Raji (cell line): ENCODE measurements around the gene FGF12.

Experiments
- POLR2A ChIP-seq: IDR thresholded peaks from 2 replicates; pipeline ENCODE4 v1.6.1; 2011; ENCODE audit warnings: low read depth, low read length, control low read depth; ENCODE audit not compliant: insufficient read depth

FGF12 gene

DNA sequence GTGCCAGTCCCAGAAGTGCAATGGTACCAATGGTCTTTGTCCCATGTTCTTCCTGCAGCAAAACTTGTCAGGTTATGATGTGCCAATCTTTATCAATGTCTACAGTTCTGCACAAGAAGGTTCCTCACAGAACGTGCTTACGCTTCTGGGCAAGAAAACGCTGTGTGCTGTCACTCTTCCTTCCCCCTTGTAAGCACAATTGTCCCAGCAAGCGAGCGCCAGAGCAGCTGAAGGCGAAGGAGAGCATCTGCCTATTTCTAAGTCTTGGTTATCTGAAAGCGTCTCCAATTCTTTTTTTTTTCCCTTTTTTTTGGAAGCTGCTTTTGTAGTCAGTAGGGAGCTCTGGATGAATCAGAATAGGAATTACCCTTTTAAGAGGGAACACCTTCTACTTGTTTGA is 514.4 kb downstream of the FGF12 start:
- TF ChIP-seq POLR2A: no peak

DNA sequence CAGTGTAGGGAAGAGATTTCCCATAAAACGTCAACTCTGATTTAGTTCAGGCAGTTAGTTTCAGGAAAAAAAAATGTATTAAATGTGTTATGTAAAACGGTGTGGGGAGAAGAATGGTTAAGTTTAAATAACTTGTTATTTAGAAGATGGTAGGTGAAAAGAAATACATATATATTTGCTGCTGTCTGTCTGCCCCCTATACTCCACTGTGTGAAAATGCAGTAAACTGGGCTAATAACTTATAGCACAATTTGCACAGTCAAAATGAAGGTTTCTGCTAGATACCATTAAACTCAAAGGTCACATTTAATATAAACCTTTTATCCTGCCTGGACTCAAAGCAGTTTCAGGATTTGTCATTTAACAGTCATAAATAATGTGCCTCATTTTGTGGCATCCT is 515.0 kb downstream of the FGF12 start:
- no peak for TF ChIP-seq POLR2A

DNA sequence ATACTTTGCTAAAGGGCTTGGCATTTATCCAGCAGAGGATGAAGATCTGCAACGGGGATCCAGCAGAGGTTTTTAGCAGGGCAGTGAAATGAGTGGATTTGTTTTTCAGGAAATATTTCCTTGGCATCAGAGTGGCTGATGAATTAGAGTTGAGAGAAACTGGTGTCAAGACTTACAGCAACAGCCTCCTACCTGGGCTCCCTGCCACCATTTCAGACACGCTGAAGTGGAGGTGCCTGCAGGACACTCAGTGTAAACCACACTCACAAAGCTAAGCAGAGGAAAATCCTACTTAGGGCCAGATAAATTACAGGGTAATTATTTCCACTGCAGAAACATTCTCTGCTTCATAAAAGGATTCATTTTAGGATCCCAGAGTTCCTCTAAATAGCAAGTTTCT is 519.7 kb downstream of the FGF12 start:
- no peak for TF ChIP-seq POLR2A

DNA sequence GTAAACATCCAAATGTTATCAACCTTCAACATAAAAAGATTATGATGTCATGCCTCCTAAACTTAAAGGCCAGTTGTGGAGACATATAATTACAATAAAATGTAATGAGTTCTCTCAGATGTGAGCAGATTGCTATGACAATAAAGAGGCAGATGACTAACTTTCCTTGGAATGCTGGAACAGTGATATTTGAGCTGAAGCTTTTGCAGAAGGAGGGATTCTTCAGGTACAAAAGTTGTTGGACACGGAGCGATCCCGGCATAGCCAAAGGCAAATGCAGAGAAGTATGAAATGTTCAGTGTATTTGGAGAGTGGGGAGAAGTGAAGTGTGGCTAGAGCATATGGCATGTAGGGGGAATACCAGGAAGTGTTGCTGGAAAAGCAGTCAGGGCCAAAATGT is 520.1 kb downstream of the FGF12 start:
- no peak for TF ChIP-seq POLR2A

DNA sequence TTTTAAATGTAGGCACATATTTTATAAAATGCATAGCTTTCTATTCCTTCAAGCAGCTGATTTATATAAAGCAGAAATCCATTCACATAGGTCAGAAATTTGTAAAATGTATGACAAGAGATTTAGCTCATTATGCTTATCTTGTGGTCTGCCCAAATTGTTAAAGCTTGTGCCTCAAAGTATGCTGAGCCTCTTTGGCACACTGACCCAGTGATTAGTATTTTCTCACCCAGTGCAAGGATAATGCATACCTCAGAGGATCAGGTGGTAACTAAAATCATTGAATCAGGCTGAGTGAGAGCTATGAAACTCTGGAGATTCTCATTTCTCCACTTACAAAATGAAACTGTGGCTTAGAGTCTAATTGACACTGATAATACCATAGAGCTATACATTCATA is 533.3 kb downstream of the FGF12 start:
- no peak for TF ChIP-seq POLR2A

DNA sequence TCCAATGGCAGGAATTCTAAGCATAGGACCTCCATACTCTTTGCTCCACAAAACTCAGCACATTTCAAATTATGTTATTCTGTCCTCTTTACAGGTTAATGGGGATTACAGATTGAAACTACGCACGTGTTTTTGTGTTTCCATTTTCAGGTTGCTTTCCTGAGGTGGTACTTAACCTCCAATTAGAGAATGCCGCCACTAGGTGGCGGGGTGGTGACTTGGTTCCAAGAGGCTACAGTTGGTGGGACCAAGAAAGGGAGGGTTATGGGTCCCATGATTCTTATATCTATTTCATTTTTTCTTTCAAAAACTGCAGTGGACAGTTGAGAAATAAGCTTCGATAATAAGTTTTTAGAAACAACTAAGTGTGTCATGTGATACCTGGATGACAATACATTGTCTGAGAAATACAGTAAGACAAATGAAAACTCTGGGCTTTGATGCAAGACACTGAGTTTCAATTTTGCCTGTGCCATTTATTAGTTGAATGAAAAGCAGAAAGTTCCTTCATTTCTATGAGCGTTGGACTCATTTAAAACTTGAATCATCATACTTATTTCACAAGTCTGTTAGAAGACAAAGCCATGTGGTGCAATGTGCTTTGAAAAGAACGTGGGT is 539.0 kb downstream of the FGF12 start:
- no peak for TF ChIP-seq POLR2A

DNA sequence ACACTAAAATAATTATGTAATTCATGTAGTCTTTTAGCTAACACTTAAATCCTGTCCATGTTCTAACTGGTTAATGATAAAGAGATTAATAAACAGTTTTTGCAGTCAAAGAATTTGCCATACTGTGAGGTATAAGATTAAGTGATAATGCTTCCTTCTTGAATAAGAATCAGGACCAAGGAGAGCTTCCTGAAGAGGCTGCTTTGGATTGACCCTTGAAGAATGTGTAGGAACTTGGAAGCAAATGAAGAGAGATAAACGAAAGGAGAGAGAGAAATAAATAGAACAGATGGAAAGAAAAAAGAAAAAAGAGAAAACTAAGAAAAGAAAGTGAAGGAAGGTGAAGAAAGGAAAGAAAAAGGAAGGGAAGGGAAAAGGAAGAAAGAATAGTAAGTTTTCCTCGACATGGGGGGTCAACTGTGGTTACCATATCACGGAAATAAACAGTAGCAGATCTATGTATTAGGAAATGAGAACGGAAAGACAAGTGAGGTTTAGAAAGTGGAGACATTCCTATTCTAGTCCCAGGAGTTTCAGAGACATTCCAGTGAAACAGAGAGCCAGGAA is 539.8 kb downstream of the FGF12 start:
- no peak for TF ChIP-seq POLR2A

DNA sequence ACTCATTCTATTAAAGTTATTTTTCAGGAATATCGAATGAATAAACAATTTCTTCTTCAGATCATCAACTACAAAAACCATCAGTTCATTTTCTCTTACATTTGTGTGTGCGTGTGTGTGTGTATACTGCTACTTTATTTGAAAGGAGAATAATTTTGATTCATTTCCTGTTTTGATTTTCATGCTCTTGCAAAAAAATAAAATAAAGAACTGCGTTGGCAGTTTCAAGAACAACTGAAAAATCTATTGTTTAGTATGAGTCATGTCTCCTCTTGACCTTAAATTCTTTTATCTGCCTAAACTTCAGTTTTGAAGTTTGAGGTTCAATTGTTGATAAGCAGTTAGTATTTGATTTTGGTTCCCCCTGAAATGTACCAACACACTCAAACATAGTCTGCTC is 540.8 kb downstream of the FGF12 start:
- TF ChIP-seq POLR2A: no peak

DNA sequence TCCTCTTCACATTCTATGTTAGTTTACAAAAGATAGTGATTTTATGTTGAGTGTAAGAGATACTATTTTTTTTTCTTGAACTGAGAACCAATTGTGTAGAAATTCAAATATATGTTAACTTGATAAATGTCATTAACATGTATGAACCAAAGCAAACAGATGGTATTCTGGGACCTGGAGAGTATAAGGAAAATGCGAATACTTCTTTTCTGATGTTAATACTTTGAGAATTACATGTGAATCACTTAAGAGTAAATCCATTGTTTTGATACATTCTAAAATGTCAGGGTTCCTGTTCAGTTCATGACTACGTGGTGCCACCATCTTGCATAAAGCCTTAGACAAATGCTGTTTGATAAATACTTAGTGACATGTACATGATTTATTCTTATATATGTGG is 541.3 kb downstream of the FGF12 start:
- TF ChIP-seq POLR2A: no peak

DNA sequence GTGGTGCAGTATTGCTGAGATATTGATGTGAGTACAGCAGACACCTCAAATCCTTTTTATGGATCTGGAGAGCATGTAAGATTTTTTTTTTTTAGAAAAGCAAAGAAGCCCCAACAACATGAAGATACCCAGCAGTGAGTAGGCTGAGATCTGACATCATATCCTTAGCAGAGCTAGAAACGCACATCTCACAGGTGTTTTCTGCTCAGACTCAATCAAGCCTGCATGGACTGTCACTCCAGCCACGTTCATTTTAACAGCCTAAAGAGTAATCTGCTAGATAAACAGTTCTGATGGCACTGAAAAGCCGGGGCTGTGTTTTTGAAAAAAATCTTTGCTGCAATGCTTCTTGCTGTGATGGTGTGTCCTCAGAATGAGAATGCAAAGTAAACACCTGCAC is 544.2 kb downstream of the FGF12 start:
- TF ChIP-seq POLR2A: peak; percentile 28; the same call in 1 of the 2 replicates

DNA sequence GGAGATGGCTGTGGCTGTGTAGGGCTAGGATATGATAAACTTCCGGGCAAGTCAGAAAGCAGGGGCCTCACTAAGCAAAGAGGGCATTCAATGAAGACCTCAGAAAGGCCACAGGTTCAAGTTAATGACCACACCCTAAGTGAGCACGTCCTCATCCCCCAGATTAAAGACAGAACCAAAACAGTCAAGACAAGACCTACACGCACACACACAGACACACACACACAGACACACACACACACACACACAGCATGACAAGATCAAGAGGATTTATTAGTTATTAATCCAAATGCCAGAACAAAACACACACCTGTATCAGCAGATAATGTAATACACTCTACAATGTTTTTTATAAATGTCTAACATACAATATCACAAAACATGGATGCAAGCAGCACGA is 546.2 kb downstream of the FGF12 start:
- no peak for TF ChIP-seq POLR2A

DNA sequence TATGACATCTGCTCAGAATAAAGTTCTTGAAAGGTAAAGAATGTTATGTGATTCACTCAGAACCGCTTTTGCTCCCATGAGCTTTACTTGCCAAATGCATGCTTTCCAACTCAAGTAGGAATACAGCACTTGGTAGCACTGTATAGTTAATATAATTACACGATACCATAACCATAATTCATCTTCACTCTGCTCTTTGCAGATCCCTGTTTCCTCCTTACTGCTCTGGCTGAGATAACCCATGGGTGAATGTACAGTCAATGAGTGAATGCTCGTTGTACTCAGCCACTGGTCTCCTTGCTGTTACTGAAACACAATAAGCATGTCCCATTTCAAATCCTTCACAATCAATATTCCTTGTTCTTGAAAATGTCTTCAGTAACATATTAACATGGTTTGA is 550.0 kb downstream of the FGF12 start:
- no peak for TF ChIP-seq POLR2A

DNA sequence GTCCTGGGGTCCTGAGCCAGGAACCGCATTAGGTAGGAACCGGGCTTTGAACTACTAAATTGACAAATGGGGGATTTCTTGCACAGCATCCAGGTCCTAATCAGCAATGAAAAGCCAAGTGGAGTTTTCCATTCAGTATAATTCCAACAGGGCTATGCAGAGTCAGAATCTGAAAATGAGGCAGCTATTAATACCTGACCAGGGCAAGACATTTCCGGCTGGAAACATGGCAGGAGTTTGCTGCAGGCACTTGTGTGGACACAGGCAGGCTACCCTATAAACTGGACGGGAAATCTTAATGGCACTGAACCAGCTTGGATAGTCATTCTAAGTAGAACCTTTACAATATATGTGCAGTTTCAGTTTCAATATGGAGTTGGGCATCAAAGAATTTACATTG is 553.1 kb downstream of the FGF12 start:
- TF ChIP-seq POLR2A: no peak

DNA sequence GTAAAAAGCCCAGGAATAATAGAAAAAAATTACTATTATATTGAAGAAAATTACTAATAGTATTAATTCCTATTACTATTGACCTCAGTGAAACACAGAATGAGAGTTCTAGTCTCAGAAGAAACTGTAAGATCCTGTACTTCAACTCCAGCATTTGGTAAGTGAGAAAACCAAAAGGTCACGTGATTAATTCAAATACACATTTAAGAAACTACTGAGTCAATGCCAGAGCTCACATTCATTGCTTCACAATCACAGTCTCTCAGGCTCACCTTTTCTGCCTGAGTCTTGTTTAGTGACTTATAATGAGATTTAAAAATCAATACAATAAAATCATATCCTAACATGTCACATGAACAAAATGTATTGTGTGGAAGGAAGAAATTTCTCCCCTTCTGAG is 556.1 kb downstream of the FGF12 start:
- TF ChIP-seq POLR2A: no peak

DNA sequence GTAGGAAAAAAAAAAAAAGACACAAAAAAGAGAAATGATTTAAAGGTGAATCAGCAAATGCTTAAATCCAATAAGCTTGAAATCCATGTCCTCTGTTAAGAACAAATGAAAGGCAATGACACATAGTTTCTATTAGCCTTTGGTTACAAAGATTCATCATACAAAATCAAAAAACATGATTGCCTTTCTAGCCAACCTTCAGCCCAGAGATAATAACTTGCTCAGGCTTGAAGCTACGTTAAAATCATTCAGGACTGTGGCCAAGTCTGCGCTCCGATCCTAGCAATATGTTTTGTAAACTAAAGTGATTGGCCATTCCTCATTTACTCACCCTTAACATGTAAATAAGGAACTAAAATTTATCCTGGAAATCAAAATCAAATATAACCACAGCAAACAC is 556.7 kb downstream of the FGF12 start:
- no peak for TF ChIP-seq POLR2A

DNA sequence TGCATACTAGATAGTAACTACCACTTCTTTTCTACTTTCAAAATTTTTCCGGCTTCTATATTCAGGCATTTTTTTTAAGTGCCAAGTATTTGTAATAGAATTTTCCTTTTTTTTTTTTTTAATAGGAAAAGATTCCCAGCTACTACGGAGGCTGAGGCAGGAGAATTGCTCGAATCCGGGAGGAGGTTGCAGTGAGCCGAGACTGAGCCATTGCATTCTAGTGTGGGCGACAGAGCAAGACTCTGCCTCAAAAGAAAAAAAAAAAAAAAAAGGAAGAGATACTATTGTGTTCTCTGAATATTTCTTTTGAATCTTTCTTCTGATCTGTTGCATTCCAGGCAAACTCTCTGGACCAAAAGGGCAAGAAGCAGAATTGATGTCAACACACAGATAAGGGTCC is 557.3 kb downstream of the FGF12 start:
- no peak for TF ChIP-seq POLR2A

DNA sequence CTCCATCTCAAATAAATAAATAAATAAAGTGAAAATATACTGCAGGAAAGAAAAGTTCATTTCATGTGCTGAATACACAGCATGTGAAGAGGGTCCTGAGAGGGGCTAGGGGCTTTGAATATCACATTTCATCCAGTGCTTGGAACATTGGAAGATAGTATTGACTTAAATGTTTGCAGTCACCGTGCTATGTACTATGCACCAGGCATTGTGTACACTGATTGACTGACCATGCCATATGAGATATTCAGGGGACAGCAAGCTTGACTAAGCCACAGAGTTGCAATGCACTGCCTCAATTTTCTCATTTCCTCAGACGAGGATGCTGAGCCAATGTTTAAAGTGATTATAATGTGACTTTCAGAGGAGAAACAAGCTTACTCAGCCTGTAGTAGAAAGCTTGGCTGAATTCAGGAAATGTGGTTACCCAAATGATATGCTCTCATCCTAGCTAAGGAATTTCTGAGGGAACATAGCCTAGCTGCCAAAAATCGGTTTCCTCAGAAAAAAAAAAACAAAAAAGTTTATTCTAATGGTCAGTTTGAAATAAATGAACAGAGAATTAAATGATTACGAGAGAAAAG is 557.9 kb downstream of the FGF12 start:
- TF ChIP-seq POLR2A: no peak
